ENCODE measurements around the gene VPS54. TPM values are rescaled to one million over a fixed set of nuclear protein-coding genes. Genes with fewer than 3 reads are reported as not detected.

The VPS54 gene
- total RNA-seq, 1 donor from 2014 or later, result 44.3 TPM

DNA sequence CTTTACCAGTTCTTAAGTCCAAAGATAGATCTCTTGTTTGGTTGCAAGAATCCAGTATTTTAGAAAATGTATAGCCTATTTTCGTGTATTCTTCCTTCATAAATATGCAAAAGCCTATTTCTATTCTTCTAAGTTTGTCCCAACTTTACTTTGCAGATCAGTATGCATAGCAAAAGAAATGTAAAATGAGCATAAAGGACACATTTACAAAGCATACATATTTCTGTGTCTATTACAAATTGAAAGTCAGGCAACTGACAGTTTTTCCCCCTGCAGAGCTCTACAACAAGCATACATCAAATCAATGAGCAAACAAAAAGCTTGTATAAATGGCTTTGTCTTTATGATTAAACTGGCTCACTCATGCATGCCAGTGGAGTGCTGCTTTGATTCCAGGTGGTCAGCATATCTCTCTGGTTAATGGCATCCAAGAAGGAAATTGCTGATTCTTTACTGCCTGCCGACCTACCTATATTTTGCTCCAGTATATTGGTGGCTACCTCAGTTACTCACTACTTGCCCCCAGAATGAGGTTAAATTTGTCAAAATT lies 10.0 kb upstream of the VPS54 start:
- Mint-ChIP-seq H3K4me3 (no peak overlapping the region), H3K27ac (no peak overlapping the region), H3K9me3 (no peaks in the 10 kb centered on the region), H3K36me3 (no peaks in the 10 kb centered on the region), H3K27me3 (ENCODE audit: insufficient read depth, low read depth) (peaks cover 3% of the 10 kb centered on the region), H3K4me1 (peaks cover 14% of the 10 kb centered on the region)
- Histone ChIP-seq H3K27me3 (no peaks in the 10 kb centered on the region), H3K27ac (no peak overlapping the region), H3K9me3 (ENCODE audit: low read depth) (no peaks in the 10 kb centered on the region), H3K36me3 (no peaks in the 10 kb centered on the region), H3K79me2 (ENCODE audit: low read depth) (no peaks in the 10 kb centered on the region), H3K9ac (no peak overlapping the region), H4K20me1 (ENCODE audit: low read depth) (no peaks in the 10 kb centered on the region), H3K4me1 (peaks cover 11% of the 10 kb centered on the region), H3K4me3 (no peak overlapping the region), H3K4me2 (peak overlapping the region; percentile 35), H2AFZ (replicated peaks) (no peak overlapping the region), H3F3A (ENCODE audit: low read depth) (no peaks in the 10 kb centered on the region)
- no peak for TF ChIP-seq EZH2 (IDR thresholded peaks at IDR 0.05)
- TF ChIP-seq EZH2phosphoT487 (IDR thresholded peaks at IDR 0.05), result no peak
- TF ChIP-seq, protein P1, sequence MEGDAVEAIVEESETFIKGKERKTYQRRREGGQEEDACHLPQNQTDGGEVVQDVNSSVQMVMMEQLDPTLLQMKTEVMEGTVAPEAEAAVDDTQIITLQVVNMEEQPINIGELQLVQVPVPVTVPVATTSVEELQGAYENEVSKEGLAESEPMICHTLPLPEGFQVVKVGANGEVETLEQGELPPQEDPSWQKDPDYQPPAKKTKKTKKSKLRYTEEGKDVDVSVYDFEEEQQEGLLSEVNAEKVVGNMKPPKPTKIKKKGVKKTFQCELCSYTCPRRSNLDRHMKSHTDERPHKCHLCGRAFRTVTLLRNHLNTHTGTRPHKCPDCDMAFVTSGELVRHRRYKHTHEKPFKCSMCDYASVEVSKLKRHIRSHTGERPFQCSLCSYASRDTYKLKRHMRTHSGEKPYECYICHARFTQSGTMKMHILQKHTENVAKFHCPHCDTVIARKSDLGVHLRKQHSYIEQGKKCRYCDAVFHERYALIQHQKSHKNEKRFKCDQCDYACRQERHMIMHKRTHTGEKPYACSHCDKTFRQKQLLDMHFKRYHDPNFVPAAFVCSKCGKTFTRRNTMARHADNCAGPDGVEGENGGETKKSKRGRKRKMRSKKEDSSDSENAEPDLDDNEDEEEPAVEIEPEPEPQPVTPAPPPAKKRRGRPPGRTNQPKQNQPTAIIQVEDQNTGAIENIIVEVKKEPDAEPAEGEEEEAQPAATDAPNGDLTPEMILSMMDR (IDR thresholded peaks at IDR 0.05), result no peak
- DNase-seq (ENCODE audit: low spot score), result peak; percentile 12

DNA sequence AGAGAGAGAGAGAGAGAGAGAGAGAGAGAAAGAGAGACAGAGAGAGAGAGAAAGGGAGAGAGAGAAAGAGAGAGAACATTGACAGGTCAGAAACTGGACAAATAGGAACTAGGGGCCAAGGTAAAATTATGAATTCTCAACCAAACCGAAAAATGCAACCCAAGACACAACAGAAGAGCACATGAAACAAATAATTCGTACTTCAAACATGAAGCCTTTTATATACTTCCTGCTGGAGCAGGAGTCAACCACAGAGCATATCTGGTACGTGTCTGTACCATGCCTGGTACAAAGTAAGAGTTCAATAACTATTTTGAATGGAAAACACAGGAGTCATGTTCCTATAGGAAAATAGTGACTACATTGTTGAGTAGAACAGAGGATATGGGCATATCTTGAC lies 6.5 kb upstream of the VPS54 start:
- H3K4me2 ChIP-seq, result no peak overlapping the region
- no peak overlapping the region for H3K27ac ChIP-seq
- H3K4me3 ChIP-seq, result no peak overlapping the region
- peaks cover 7% of the 10 kb centered on the region for H3F3A ChIP-seq (ENCODE audit: low read depth)
- Mint-ChIP-seq H3K4me3 (no peak overlapping the region), H3K9me3 (no peaks in the 10 kb centered on the region), H3K27ac (no peak overlapping the region), H3K36me3 (no peaks in the 10 kb centered on the region), H3K27me3 (ENCODE audit: insufficient read depth, low read depth) (peaks cover 4% of the 10 kb centered on the region), H3K4me1 (peaks cover 14% of the 10 kb centered on the region)
- H3K27me3 ChIP-seq, result no peaks in the 10 kb centered on the region
- H2AFZ ChIP-seq (replicated peaks), result no peak overlapping the region
- DNase-seq (ENCODE audit: low spot score), result no peak
- H3K9ac ChIP-seq, result no peak overlapping the region
- H3K79me2 ChIP-seq (ENCODE audit: low read depth), result no peaks in the 10 kb centered on the region
- H3K4me1 ChIP-seq, result peaks cover 11% of the 10 kb centered on the region
- H3K36me3 ChIP-seq, result no peaks in the 10 kb centered on the region
- H3K9me3 ChIP-seq (ENCODE audit: low read depth), result no peaks in the 10 kb centered on the region
- no peak for TF ChIP-seq EZH2 (IDR thresholded peaks at IDR 0.05)
- no peak for TF ChIP-seq EZH2phosphoT487 (IDR thresholded peaks at IDR 0.05)
- TF ChIP-seq, protein P1 (IDR thresholded peaks at IDR 0.05), result no peak
- no peaks in the 10 kb centered on the region for H4K20me1 ChIP-seq (ENCODE audit: low read depth)

DNA sequence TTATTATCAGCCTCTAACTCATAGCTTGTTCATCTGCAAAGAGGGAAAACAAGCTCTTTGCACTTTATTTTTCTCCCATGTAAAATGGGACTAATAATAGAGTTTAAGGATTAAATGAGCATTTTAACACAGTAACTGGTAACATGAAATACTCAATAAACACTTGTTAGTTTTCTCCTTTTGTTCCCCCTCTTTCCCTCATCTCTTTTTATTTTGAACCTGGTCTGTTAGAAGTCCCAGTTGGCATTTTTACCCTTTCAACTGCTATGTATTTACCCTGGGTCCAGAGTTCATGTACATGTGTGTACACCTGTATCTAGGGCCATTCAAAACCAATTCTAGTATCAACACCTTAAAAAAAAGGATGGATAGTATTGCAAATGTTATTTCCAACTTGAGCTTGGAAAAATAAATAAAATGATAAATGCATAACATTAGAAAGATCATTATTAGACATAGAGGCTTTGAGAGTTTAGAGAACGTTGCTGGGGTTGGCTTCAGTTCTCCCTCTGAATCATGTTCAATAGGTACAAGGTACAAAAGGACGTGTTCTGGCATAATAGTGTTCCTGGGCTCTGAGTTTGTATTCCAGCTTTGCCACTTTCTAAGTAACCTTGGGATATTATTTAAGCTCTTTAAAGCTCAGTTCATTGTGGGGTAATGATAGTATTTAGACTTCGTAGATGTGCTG lies 5.2 kb upstream of the VPS54 start:
- TF ChIP-seq EZH2phosphoT487 (IDR thresholded peaks at IDR 0.05), result no peak
- TF ChIP-seq, protein P1 (IDR thresholded peaks at IDR 0.05), result no peak
- no peak for TF ChIP-seq EZH2 (IDR thresholded peaks at IDR 0.05)

More for the DNA sequence above, 5.2 kb upstream of the VPS54 start:
- H3K9ac ChIP-seq, result no peak overlapping the region
- Mint-ChIP-seq H3K4me3 (no peak overlapping the region), H3K27ac (no peak overlapping the region), H3K36me3 (no peaks in the 10 kb centered on the region), H3K4me1 (peaks cover 22% of the 10 kb centered on the region), H3K27me3 (ENCODE audit: insufficient read depth, low read depth) (peaks cover 9% of the 10 kb centered on the region), H3K9me3 (no peaks in the 10 kb centered on the region)
- H3K4me2 ChIP-seq, result no peak overlapping the region
- H3K79me2 ChIP-seq (ENCODE audit: low read depth), result no peaks in the 10 kb centered on the region
- H4K20me1 ChIP-seq (ENCODE audit: low read depth), result no peaks in the 10 kb centered on the region
- peaks cover 20% of the 10 kb centered on the region for H3F3A ChIP-seq (ENCODE audit: low read depth)
- DNase-seq (ENCODE audit: low spot score), result no peak
- H2AFZ ChIP-seq (replicated peaks), result no peak overlapping the region
- no peaks in the 10 kb centered on the region for H3K9me3 ChIP-seq (ENCODE audit: low read depth)
- no peaks in the 10 kb centered on the region for H3K27me3 ChIP-seq
- no peaks in the 10 kb centered on the region for H3K36me3 ChIP-seq
- peaks cover 20% of the 10 kb centered on the region for H3K4me1 ChIP-seq
- H3K4me3 ChIP-seq, result no peak overlapping the region
- H3K27ac ChIP-seq, result no peak overlapping the region
